ENCODE measurements around the gene ADAP1. TPM values are rescaled to one million over a fixed set of nuclear protein-coding genes. Genes with fewer than 3 reads are reported as not detected.

Gene ADAP1
- total and polyA plus RNA-seq, 2 of the 13 experiments (the other 11 are each of a cell fraction or from before 2014, with no cell fraction given): 10.5 to 24.6 TPM

- TF ChIP-seq TIGD3 (CRISPR knock-in tag; IDR thresholded peaks at IDR 0.05; ENCODE audit: borderline replicate concordance) (no peak), SAFB2 (CRISPR knock-in tag; IDR thresholded peaks at IDR 0.05; ENCODE audit: borderline replicate concordance, low read depth) (no peak), NFAT5 (CRISPR knock-in tag; IDR thresholded peaks at IDR 0.05) (no peak), FIP1L1 (IDR thresholded peaks at IDR 0.05; ENCODE audit: borderline replicate concordance, insufficient read depth, low read depth, low read length) (no peak), ELF3 (CRISPR knock-in tag; IDR thresholded peaks at IDR 0.05) (no peak), ZBTB43 (CRISPR knock-in tag; conservative IDR thresholded peaks at IDR 0.05) (no peak), TAF15 (IDR thresholded peaks at IDR 0.05; ENCODE audit: low read depth, low read length, poor library complexity, severe bottlenecking) (no peak), CHCHD3 (CRISPR knock-in tag; IDR thresholded peaks at IDR 0.05) (no peak), ZBED4 (CRISPR knock-in tag; IDR thresholded peaks at IDR 0.05; ENCODE audit: borderline replicate concordance) (no peak), ZNF577 (CRISPR knock-in tag; IDR thresholded peaks at IDR 0.05; ENCODE audit: borderline replicate concordance, low read depth) (no peak), HINFP (CRISPR knock-in tag; IDR thresholded peaks at IDR 0.05; ENCODE audit: low read depth) (no peak), ZSCAN30 (CRISPR knock-in tag; IDR thresholded peaks at IDR 0.05) (no peak)
Measured at GRCh38 chr7:990933-991728, 36.7 kb upstream of the ADAP1 start (continued).
